ENCODE data around the gene CDC14B.

CDC14B gene

DNA sequence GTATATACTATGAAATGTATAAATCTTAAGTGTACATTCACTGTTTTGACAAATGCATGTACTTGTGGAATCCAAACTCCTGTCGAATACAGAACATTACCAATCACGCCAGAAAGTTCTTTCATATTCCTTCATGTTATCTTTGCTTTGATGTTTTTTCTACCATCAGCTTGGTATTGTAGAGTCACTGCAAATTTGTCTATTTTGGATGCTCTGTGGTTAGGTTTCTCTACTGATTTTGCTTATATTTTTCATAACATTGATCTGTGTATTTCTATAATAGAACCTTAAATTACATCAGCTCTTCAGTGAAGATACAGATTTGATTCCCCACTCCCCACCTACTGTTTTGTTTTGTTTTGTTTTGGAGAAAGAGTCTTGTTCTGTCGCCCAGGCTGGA, 138.9 kb downstream of the CDC14B start:
- no peak for DNase-seq

DNA sequence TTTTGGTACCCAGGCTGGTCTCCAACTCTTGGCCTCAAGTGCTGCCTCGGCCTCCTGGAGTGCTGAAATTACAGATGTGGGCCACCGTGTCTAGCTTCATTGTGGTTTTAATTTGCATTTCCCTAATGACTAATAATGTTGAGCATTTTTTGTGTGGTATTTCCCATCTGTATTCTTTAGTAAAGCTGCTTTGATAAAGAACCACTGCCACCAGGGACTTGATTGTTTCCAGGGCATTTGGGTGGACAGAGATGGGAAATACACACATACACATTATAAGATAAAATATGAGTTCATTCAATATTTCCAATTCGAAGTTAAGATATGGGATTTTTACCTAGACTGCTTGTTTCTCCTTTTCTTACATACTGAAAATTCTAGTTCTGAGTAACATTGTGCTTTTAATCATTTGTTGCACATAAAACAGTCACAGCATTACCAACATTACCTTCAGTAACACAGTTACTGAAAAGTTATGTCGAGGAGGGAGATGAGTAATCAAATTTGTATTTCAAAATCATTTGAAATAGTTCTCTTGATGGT, 140.7 kb downstream of the CDC14B start:
- no peak for DNase-seq

DNA sequence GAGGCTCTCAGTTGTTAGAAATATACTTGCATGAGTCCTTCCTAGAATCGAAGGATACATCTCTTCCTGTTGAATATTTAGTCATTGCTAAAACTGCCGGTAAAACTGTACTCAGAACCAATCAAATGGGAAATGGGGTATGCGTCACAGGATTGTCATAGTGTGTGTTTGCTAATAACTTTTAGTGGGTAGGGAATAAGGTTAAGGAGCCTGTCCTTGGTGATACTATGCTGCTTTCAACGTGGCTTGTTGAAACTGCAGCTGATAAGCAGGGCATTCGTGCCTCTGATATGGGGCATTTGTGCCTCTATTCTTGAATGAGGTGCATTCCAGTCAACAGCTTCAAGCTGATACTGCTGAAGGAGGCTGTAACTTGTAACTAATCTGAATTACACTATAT, 143.1 kb downstream of the CDC14B start:
- DNase-seq: no peak

DNA sequence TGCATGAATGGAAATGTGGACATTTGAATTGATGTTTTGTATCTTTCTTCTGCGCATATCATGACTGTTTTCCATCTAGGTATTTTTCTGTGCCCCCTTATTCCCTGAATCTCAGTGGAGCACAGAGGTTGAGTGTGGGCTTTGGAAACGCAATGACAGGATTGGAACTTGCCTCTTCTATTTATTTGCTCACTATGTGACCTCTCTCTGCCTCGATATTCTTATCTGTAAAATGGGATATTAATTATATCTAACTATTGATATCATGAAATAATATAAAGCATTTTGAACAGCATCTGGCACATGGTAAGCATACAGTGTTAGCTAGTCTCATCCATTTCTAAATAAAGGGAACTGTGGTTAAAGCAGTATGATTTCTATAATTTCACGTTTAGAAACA, 143.6 kb downstream of the CDC14B start:
- DNase-seq: no peak

DNA sequence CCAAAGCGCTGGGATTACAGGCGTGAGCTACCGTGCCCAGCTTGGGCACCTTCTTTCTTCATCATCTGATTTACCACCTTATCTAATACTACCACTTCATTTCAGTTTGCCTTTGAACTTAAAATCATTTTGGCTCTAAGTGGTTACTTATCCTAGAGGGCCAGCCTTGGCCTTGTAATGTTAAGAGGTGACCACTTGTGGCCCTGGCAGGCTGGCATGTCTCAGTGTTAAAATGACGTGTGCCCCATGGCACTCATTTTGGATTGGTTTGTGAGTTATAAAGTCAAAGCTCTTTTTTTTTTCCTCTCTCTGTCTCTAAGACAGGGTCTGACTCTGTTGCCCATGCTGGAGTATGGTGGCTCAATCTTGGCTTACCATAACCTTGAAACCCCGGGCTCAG, 151.9 kb downstream of the CDC14B start:
- DNase-seq: no peak

DNA sequence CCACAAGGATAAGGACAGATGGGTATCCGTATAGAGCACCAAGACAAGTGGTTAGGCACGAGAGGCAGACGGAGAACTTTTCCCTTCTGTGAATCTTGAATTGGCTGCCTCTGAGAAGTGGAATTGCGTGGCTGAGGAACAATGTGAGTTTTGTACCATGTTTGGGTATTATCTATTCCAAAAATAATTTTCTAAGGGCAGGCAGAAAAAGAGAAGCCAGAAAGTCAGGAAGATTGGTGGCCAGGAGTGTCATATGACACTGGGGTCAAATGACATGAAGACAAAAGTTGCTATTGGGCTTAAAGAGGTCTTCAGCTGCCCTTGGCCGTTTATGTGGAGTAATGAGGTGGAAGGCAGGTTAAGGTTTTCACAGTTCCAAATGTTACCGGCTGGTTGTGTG, 155.2 kb downstream of the CDC14B start:
- no peak for DNase-seq

DNA sequence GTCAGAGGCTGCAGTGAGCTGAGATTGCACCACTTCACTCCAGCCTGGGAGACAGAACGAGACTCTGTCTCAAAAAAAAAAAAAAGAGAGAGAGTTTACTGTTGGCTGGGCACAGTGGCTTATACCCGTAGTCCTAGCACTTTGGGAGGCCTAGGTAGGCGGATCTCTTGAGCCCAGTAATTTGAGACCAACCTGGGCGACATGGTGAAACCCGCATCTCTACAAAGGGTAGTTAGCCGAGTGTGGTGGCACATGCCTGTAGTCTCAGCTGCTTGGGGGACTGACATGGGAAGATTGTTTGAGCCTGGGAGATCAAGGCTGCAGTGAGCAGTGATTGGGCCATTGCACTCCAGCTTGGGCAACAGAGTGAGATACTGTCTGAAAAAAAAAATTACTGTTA, 157.1 kb downstream of the CDC14B start:
- no peak for DNase-seq

DNA sequence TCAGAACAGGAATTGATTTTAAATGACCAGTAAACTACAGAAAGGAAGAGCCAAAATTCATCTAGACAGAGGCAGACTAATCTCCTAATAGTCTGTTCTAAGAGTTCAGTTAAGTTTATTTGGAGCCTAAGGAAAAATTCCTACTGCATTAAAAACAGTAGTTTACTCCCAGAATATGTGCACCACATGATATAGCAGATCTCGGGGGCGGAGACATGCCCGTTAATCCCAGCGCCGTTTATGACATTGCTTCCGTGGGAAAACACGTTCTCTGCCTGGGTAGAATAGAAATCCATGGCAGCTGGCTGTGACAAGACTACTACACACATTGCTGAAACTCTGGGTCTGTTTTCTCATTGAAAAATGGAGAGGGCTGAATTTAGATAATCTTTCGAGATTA, 158.3 kb downstream of the CDC14B start:
- no peak for DNase-seq

DNA sequence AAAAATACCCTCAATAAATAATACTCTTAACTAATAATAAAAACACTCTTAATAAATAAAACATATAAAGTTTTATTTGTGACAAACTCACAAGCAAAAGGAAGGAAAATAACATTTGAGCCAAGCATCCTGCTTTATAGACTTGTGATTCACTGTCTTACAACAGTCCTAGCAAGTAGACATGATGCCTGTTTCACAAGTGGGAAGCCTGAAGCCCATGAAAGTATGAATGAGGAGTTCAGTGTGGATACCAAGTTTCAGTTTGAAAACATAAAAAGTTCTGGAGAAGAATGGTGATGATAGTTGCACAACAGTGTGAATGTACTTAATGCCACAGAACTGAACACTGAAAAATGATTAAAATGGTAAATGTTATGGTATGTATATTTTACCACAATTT, 158.8 kb downstream of the CDC14B start:
- DNase-seq: no peak

DNA sequence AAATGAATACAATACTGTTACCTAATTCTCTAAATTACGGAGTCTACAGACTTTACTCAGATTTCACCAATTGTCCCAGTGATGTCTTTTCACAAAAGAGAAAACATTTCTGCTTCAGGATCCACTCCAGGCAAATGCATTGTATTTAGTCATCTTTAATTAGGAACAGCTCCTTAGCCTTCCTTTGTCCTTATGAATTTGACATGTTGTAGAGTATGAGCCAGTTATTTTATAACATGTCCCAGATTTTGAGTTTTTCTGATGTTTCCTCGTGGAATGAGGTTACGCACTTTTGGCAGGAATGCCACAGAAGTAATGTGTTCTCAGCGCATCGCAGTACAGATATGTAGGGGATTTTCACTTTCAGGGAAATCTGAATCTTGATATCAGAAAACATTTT, 159.2 kb downstream of the CDC14B start:
- DNase-seq: no peak

DNA sequence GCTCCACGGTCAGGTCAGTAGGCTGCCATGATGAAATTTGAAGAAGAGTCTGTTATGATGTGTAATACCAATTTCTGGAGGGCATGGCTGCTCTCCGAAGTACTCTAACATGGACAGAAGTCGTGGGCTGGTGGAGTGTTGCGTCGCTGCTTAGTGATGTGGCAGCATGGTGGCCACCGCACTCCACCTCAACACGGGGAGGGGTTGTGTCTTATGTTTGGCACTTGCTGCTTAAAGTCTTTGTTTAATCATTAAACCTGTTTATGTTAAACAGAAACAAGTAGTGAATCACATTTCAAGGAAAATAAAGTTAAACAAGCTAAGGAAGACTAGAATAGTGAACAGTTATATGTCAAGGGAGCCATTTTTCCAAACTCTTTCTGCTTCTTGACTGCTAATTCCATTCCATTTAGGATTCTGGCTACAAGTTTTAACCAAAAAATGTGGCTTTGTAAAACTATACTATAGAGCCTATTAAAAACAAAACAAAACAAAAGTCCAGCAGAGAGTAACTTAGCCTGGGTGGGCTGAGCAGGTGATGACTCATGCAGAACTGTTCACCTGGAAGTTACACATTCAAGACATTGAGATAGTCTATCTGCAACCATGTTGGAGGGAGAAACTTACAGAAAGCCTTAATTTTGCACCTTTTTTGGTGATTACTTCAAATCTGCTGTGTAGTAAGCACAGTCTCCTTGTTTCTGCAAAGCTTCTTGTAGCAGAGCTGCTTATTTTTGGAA, 160.2 kb downstream of the CDC14B start:
- no peak for DNase-seq

DNA sequence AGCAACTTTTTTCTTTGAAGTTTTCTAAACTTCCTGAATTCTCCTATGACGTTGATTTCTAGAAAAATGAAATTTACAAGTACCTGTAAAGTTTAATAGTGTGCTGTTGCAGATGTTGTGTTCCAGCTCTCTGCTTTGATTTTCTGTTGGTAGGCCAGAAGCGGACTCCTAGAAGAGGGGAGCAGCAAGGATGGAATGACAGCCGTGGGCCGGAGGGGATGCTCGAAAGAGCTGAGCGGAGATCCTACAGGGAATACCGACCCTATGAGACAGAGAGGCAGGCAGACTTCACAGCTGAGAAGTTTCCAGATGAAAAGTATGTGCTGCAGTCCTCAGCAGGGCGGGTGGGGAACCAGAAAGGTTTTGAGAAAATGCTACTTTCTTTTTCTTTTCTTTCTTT, 161.4 kb downstream of the CDC14B start:
- no peak for DNase-seq

DNA sequence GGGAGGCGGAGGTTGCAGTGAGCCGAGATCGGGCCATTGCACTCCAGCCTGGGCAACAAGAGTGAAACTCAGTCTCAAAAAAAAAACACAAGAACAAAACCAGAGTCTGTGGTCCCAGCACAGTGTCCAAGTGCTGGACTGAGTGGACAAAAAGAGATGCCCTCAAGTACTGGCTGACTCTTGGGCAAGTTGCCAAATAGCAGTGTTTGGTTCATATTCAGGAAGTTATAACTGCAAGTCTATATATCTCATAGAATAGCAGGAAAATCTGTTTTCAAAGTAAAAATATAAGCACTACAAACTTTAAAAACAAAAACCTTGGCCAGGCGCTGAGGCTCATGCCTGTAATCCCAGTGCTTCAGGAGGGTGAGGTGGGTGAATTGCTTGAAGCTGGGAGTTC, 162.4 kb downstream of the CDC14B start:
- DNase-seq: no peak

DNA sequence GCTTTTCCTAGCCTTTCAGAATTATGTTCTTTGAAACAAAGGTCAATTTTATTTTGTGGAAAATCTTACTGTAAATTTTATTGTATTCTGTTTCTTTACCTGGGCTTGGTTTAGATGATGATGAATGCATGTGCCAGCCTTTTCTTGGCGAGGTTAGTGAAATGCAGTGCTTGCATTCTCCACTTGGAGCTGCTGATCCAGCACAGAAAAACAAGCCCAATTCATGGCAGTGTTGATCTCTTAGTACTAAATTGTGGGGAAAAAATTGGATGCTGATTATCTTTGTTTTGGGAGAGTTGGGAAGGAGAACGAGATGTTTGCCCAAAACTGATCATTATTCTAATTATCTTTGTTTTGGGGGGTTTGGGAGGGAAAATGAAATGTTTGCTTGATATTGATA, 166.0 kb downstream of the CDC14B start:
- DNase-seq: peak; percentile 16

DNA sequence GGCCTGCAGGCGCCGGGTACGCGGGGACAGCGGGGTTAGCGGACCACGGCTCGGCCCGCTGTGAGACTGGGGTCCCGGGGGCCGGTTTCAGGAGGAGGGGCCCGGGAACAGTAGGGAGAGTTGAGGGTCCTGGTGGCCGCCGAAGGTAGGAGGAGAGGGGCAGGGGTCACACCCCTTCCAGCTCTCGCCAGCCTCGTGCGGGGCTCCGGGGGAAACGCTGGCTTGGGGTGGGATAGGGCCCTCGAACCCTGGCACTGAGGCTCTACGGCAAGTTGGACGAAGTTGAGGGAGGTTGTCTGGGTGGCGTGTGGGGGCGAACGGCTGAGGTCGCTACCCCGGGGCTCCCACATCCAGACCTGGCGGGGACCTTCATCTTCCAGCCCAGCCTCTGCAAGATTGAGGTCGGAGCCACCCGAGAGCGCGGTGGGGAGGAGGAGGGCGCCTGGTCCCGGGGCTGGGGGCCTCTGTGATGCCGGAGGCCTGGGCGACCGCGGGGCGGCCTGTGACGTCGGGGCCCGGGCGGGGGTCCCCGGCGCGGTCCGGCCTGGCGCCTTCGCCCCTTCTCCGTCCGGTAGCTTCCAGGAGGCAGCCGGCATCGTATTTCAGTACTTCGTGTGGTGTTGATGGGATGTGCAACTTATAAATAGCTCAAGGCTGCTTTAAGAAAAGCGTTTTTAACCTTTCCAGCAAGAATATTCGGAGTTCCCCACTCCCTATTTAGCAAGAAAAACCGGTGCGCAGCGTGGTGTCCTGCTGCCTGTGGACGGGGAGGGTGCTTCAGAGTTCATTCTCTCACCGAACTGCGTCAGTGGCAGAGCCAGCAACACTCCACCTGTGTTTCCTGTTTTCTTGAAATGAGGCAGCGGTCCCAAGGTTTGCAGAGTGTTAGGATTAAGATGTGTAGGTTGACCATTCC, 168.8 kb downstream of the CDC14B start:
- DNase-seq: peak; percentile 44

Measured in NCI-H82 (cell line).